Measurements from ENCODE around the gene GDPD3. TPM values are rescaled to one million over a fixed set of nuclear protein-coding genes. Genes with fewer than 3 reads are reported as not detected.

The GDPD3 gene
- total RNA-seq, 1 donor from 2014 or later: 0.24 TPM

DNA sequence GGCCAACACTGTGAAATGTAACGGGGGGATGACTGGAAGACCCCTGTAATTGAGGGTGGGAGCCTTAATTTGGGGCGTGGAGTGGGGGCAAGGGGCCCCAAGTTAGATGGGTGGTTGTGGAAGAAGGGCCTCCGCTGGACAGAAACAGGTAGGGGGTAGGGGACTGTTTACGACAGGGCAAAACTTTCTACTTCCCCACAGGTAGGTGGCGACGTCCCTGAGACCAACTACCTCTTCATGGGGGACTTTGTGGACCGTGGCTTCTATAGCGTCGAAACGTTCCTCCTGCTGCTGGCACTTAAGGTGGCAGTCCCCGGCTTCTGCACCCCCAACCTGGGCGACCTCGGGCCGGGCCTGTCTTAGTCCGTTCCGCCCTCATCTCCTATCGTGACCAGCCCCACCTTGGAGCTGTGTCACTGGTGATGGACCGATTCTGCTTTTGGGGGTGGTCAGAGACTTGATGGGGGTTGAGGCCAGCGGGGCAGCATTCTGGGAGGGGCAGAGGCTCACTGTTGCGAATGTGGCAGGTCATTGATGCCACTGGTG lies 30.7 kb downstream of the GDPD3 start:
- no peak for DNase-seq (ENCODE audit: low read depth)

DNA sequence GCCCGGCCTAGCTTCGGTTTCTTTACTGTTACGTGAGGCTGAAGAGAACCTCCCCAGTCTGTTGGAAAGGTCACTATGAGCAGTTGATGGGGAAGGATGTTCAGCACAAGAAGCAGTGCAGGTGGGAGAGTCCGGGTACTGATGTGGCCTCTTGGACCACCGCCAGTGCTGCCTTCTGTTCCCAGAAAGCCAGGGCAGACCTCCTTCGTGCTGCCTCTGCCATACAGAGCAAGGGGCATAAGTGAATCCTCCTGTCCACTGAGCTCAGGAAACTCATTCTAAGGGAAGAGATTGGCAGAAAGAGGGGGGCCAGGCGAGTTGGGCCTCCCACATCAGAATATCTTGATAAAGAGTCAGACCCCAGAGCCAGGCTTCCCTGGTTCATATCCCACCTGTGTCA lies 33.9 kb downstream of the GDPD3 start:
- no peak for DNase-seq (ENCODE audit: low read depth)

- no peak for DNase-seq (ENCODE audit: low read depth)
Measured at GRCh38 chr16:30078744-30079143, 34.6 kb downstream of the GDPD3 start.

GRCh38 chr16:30077656-30078055 lies 35.7 kb downstream of the GDPD3 start:
- DNase-seq (ENCODE audit: low read depth): peak; percentile 23

DNA sequence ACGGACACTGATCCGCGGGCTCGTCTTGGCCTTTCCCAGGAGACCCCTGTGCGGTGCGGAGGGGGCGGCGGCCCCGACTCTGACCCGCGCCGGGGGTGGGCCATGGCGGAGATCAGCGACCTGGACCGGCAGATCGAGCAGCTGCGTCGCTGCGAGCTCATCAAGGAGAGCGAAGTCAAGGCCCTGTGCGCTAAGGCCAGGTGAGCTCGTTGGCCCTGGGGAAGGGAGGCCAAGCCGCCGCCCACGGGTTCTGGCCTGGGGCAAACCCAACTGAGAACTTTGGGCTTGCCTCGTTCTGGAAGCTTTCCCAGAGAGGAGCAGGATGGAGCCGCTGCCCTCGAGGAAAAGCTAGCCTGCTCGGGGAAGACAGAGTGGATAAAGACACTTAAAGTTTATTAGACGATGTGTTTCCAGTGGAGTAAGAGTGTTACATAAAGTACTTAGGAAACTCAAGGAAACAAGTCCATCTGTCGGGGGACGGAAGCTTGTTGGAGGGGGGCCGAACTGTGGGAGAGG lies 37.0 kb downstream of the GDPD3 start:
- DNase-seq (ENCODE audit: low read depth): no peak

GRCh38 chr16:30075503-30076275 lies 37.6 kb downstream of the GDPD3 start, which contains the start of gene PPP4C:
TSS of gene PPP4C (plus strand) at chr16:30075994. CDS start at chr16:30076378, 384 bp downstream.
- peak; percentile 91 for DNase-seq (ENCODE audit: low read depth)

DNA sequence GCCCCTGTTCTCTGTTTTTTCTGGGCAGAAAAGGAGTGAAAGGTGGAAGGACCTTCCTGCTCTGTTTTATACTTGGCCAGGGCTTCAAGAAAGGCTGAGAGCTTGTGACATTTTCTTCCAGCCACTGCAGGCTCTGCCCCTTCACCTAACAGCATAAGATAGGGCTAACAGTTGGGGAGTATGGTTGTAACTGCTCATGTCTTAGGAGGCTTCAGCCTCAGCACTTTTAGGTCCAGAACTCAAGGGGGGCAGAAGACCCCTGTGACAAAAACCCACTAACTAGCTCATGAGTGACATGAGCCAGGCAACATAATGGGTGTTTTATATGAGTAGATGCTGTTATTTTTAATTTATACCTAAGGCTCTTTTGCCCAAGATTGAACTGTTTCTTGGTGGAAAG lies 42.8 kb downstream of the GDPD3 start:
- DNase-seq (ENCODE audit: low read depth): no peak

GRCh38 chr16:30069611-30070462 lies 43.5 kb downstream of the GDPD3 start:
- DNase-seq (ENCODE audit: low read depth): no peak

- DNase-seq (ENCODE audit: low read depth): peak; percentile 36
Measured at GRCh38 chr16:30068750-30069610, 44.4 kb downstream of the GDPD3 start.

DNA sequence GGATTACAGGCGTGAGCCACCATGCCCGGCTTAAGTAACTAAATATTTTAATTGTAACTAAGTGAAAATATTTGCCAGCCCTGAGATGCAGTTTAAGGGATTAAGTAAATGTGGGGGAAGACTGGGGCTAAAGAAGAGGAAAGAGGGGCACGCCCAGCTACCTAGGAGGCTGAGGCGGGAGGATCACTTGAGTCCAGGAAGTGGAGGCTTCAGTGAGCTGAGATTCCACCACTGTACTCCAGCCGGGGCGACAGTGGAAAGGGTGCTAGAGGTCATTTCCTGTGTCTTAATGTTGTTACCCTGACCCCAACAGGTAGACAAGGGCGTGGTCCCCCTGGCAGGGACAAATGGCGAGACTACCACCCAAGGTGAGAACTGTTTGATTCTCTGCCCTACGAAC lies 45.0 kb downstream of the GDPD3 start:
- DNase-seq (ENCODE audit: low read depth): no peak

GRCh38 chr16:30067584-30067916 lies 45.8 kb downstream of the GDPD3 start:
- no peak for DNase-seq (ENCODE audit: low read depth)

DNA sequence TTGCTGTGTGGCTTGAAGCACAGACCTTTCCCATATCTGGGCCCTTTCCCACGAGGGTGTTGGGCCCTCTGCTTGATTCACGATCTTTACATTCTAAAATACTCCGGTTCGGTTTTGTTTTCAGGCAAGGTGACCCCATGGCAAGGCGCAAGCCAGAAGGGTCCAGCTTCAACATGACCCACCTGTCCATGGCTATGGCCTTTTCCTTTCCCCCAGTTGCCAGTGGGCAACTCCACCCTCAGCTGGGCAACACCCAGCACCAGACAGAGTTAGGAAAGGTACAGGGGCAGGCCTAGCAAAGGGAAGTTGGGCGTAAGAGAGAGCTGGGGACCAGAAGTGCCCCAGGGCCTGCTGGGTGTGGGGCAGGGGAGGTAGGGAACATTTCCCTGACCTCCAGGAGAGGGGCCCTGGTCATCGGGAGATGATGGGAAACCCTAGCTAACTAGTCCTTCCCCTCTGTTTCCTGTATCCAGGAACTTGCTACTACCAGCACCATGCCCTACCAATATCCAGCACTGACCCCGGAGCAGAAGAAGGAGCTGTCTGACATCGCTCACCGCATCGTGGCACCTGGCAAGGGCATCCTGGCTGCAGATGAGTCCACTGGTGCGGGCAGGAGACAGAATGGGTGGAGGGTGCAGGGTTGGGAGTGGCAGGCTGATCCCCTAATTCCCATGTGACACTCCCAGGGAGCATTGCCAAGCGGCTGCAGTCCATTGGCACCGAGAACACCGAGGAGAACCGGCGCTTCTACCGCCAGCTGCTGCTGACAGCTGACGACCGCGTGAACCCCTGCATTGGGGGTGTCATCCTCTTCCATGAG lies 46.4 kb downstream of the GDPD3 start:
- DNase-seq (ENCODE audit: low read depth): peak; percentile 90

DNA sequence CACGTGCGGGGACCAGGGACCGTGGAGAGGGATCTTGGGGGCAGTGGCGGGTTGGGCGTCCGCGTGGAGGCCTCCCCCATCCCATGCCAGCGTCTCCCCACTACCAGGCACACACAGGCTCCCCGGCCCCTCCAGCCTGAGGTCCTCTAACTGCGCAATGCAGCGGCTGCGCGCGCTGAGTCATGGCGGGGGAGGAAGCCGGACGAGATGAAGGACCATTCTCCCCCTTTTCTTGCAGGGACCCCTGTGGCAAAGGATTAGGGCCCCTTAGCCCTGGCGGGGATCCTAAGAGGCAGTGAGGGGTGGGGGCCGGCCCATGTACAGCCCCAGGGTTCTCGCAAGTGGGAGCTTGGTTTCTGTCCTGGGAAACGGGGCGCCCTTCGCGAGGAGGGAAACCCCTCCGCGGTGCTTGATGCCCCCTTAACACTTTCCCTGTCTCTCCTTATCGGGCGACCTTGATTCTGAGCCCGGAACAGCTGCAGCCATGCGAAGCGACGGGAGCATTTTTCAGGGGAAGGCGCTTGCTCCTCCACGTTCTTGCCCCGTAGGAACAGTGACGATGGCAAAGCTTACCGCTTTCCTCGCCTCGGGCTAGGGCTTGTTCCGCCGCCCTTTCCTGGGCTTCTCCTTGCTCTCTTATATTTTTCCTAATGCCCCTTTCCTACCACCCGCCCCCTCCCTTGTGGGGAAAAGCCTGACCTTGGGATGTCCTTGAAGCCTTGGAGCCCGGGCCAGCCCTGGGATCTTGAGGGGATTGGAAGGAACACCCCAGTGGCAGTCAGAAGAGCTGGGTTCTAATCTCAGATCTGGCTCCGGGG lies 47.2 kb downstream of the GDPD3 start:
- DNase-seq (ENCODE audit: low read depth): peak; percentile 65

- peak; percentile 98 for DNase-seq (ENCODE audit: low read depth)
Measured at GRCh38 chr16:30065102-30065942, 48.0 kb downstream of the GDPD3 start, which contains the start of gene ALDOA. TSS of gene ALDOA (plus strand) at chr16:30065760. CDS start at chr16:30066898, 1,138 bp downstream.

GRCh38 chr16:30064729-30065101 lies 48.6 kb downstream of the GDPD3 start:
- DNase-seq (ENCODE audit: low read depth): no peak

DNA sequence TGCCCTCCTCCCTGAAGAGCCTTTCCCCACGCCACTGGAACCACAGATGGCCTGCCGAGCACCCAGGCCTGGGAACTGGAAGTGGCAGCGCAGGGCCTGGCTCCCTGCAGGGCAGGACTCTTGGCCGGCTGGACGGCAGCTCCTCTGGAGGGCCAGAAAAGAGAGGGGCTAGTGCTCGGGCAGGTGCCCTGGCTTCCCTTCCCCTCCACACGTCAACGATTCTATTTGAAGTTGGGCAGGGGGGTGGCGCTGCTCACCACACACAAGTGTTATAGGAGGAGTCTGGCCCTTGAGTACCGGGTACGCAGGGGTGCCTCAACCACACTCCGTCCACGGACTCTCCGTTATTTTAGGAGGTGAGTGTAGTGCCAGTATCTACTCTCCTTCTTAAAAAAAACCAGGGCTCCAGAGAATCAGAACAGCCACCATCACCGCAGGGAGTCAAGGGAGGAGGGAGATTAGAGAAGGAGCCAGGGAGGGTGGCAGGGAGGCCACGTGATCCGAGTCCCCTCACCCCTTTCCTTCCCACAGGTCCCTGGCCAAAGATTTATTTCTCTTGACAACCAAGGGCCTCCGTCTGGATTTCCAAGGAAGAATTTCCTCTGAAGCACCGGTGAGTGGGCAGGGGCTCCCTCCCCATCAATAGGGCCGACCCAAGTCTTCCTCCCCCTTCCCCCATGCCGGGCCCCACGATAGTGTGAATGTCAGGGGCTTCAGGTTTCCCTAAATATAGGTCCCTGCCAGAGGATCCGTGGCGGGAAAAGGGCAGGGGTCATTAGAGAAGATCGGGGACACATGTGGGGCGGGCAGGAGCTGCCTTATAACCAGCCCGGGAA lies 49.2 kb downstream of the GDPD3 start:
- DNase-seq (ENCODE audit: low read depth): peak; percentile 94

DNA sequence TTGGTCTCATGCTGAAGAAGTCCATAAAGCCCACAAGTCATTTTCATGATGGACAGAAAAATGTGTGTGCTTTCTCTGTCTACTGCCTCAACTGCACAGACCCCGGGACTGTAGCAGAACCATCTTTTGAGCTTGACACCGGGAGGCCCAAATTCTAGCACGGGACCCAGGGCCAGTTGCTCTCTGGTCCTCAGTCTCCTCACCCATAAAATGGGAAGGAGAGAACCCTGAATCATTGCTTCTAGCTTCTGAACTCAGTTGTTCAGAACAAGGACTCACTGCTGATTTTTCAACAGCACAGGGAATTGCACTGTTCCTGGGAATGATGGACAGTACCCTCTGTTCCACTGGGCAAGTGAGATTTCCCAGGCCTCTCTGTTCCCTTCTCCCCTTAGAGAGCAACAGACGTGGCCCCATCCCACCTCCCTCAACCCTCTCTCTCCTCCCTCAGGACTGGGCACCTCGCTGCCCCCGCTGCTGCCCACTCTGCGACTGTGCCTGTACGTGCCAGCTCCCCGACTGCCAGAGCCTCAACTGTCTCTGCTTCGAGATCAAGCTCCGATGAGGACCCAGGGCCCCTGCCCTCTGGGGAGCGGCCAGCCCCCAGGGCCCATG lies 50.0 kb downstream of the GDPD3 start:
- DNase-seq (ENCODE audit: low read depth): peak; percentile 57

Measured in myocyte (in vitro differentiated cells).